OCI-LY3 (cell line): Measurements from ENCODE around the gene FTCD.
A peak's percentile ranks its signal among the peaks of the same experiment; 100 is the strongest.

Source experiments
- H2AFZ ChIP-seq: fragments of 200-600, 300-600 bp; shearing (Covaris generic); 2 replicates; pipeline ENCODE4 v1.6.0; 2014; ENCODE audit warnings: antibody characterized with exemption, low read depth, low read length
- H3K27ac ChIP-seq: fragments of 200-600, 300-600 bp; sonication (generic); 2 replicates; pipeline ENCODE4 v1.5.1; 2014; ENCODE audit warnings: mild to moderate bottlenecking, low read length, moderate library complexity, mixed read lengths
- H3K27me3 ChIP-seq: fragments of 200-600, 300-600 bp; sonication (generic); 2 replicates; pipeline ENCODE4 v1.6.1; 2014; ENCODE audit warnings: low read depth, low read length, mixed read lengths
- H3K36me3 ChIP-seq: fragments of 200-600, 300-600 bp; sonication (generic); replicated peaks from 2 replicates; pipeline ENCODE3; 2014; ENCODE audit warnings: low read depth, low read length, mixed read lengths
- H3K4me1 ChIP-seq: fragments of 300-600, 200-600 bp; sonication (generic); 2 replicates; pipeline ENCODE4 v1.6.1; 2014; ENCODE audit warnings: low read length, mixed read lengths
- H3K4me2 ChIP-seq: fragments of 200-600, 300-600 bp; sonication (generic); 2 replicates; pipeline ENCODE4 v1.6.1; 2014; ENCODE audit warnings: low read length, mixed read lengths
- H3K4me3 ChIP-seq: fragments of 300-600, 200-600 bp; sonication (generic); 2 replicates; pipeline ENCODE4 v1.5.1; 2014; ENCODE audit warnings: antibody characterized with exemption, mild to moderate bottlenecking, low read length, moderate library complexity
- H3K79me2 ChIP-seq: fragments of 300-600, 200-600 bp; shearing (Covaris generic); 2 replicates; pipeline ENCODE4 v1.6.1; 2014; ENCODE audit warnings: mild to moderate bottlenecking, low read length, mixed read lengths
- H3K9ac ChIP-seq: fragments of 300-600, 200-600 bp; shearing (Covaris generic); 2 replicates; pipeline ENCODE4 v1.6.0; 2014; ENCODE audit warnings: mild to moderate bottlenecking, low read length, moderate library complexity
- H3K9me3 ChIP-seq: fragments of 200-600, 300-600 bp; shearing (Covaris generic); 2 replicates; pipeline ENCODE4 v1.6.1; 2014; ENCODE audit warnings: low read length, mixed read lengths; ENCODE audit not compliant: insufficient read depth
- H4K20me1 ChIP-seq: fragments of 200-600, 300-600 bp; sonication (generic); 2 replicates; pipeline ENCODE4 v1.6.1; 2016; ENCODE audit warnings: low read length, mixed read lengths; ENCODE audit not compliant: insufficient read depth
- EZH2phosphoT487 ChIP-seq: fragments of 200-600 bp; shearing (Covaris generic); IDR thresholded peaks from 2 replicates; pipeline ENCODE4 v1.6.1; 2018; ENCODE audit warnings: antibody characterized with exemption, mixed run types, low read depth
- TF ChIP-seq, protein P1 (sequence below): fragments of 200-600, 300-600 bp; sonication (generic); IDR thresholded peaks from 2 replicates; pipeline ENCODE4 v1.5.1; 2014; ENCODE audit warnings: antibody characterized with exemption, low read length, low read depth

FTCD gene

GRCh38 chr21:46153247-46154154, 1.9 kb downstream of the FTCD start:
- H3K9me3 ChIP-seq: no peaks in the 10 kb centered on the region
- no peaks in the 10 kb centered on the region for H3K27me3 ChIP-seq
- H3K4me1 ChIP-seq: no peaks in the 10 kb centered on the region
- H3K36me3 ChIP-seq: no peaks in the 10 kb centered on the region
- no peak for TF ChIP-seq EZH2phosphoT487
- TF ChIP-seq, protein P1, sequence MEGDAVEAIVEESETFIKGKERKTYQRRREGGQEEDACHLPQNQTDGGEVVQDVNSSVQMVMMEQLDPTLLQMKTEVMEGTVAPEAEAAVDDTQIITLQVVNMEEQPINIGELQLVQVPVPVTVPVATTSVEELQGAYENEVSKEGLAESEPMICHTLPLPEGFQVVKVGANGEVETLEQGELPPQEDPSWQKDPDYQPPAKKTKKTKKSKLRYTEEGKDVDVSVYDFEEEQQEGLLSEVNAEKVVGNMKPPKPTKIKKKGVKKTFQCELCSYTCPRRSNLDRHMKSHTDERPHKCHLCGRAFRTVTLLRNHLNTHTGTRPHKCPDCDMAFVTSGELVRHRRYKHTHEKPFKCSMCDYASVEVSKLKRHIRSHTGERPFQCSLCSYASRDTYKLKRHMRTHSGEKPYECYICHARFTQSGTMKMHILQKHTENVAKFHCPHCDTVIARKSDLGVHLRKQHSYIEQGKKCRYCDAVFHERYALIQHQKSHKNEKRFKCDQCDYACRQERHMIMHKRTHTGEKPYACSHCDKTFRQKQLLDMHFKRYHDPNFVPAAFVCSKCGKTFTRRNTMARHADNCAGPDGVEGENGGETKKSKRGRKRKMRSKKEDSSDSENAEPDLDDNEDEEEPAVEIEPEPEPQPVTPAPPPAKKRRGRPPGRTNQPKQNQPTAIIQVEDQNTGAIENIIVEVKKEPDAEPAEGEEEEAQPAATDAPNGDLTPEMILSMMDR: peak; percentile 49
- no peak overlapping the region for H3K27ac ChIP-seq
- no peaks in the 10 kb centered on the region for H3K79me2 ChIP-seq
- no peak overlapping the region for H3K9ac ChIP-seq
- H2AFZ ChIP-seq: no peak overlapping the region
- H4K20me1 ChIP-seq: no peaks in the 10 kb centered on the region
- H3K4me2 ChIP-seq: peak overlapping the region; percentile 49
- peak overlapping the region; percentile 42 for H3K4me3 ChIP-seq

DNA sequence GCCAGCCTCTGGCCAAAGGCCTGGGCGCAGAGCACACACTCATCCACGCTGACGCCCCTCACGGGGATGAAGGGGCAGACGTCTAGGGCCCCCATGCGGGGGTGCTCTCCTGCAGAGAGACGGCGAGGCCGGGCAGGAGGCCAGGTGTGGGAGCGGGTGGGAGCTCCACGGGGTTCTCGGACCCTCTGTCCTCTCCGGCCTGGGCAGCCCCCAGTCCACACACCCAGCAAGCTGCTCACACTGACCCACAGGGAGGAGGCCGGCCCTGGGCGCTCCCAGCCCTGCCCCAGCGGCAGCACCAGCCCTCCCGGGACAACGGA, 2.5 kb downstream of the FTCD start:
- no peak overlapping the region for H2AFZ ChIP-seq
- no peak overlapping the region for H3K9ac ChIP-seq
- no peaks in the 10 kb centered on the region for H3K27me3 ChIP-seq
- H3K4me3 ChIP-seq: peak overlapping the region; percentile 42
- H3K27ac ChIP-seq: no peak overlapping the region
- H3K9me3 ChIP-seq: no peaks in the 10 kb centered on the region
- no peaks in the 10 kb centered on the region for H3K36me3 ChIP-seq
- no peaks in the 10 kb centered on the region for H4K20me1 ChIP-seq
- H3K4me1 ChIP-seq: no peaks in the 10 kb centered on the region
- H3K4me2 ChIP-seq: peak overlapping the region; percentile 49
- no peak for TF ChIP-seq EZH2phosphoT487
- TF ChIP-seq, protein P1: no peak
- H3K79me2 ChIP-seq: no peaks in the 10 kb centered on the region

- Histone ChIP-seq H3K36me3 (no peaks in the 10 kb centered on the region), H3K4me3 (no peak overlapping the region), H4K20me1 (no peaks in the 10 kb centered on the region), H3K9me3 (no peaks in the 10 kb centered on the region), H3K9ac (no peak overlapping the region), H3K4me1 (no peaks in the 10 kb centered on the region), H3K4me2 (no peak overlapping the region; the same call in 1 of the 2 replicates), H3K79me2 (no peaks in the 10 kb centered on the region), H3K27me3 (no peaks in the 10 kb centered on the region), H3K27ac (no peak overlapping the region), H2AFZ (no peak overlapping the region)
- TF ChIP-seq, protein P1: no peak
- TF ChIP-seq EZH2phosphoT487: no peak
Measured at GRCh38 chr21:46151989-46152926, 3.1 kb downstream of the FTCD start.
